HG03354 (cell line): ENCODE measurements around the gene ARHGAP26.
A peak's percentile ranks its signal among the peaks of the same experiment; 100 is the strongest.
"Not testable (repeated sequence)": the region's sequence is repeated elsewhere in the genome, so short reads cannot be mapped to it uniquely, and the experiment has no call there.

Experiments used
- ATAC-seq: cut with Tn5 transposase; IDR thresholded peaks from one replicate; pipeline ENCODE4 v1.9.1; 2021; ENCODE audit warnings: mild to moderate bottlenecking; ENCODE audit not compliant: unreplicated experiment, poor library complexity, severe bottlenecking

The ARHGAP26 gene

DNA sequence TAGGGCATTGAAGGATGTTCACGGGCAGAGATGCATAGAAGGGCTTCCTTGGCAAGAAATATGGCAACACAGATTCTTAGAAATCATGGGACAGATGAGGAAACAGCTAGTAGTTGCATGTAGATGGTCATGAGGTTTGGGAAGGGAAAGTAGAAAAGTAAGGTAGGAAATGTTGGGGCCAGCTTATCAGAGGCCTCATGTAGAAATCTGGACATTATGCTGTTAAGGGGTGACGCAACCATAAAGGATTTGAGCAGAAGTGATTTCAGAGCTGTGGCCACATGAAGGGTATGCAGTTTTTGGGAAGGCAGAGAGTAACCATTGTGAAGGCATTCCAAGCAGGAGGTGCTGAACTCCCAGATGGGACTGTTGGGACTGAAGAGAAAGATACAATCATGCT is 224.0 kb downstream of the ARHGAP26 start:
- ATAC-seq, result no peak

DNA sequence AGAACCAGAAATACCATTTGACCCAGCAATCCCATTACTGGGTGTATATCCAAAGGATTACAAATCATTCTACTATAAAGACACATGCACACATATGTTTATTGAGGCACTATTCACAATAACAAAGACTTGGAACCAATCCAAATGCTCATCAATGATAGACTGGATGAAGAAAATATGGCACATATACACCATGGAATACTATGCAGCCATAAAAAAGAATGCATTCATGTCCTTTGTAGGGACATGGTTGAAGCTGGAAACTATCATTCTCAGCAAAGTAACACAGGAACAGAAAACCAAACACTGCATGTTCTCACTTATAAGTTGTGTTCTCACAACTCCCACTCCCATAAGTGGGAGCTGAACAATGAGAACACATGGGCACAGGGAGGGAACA is 225.4 kb downstream of the ARHGAP26 start:
- not testable (repeated sequence) for ATAC-seq

DNA sequence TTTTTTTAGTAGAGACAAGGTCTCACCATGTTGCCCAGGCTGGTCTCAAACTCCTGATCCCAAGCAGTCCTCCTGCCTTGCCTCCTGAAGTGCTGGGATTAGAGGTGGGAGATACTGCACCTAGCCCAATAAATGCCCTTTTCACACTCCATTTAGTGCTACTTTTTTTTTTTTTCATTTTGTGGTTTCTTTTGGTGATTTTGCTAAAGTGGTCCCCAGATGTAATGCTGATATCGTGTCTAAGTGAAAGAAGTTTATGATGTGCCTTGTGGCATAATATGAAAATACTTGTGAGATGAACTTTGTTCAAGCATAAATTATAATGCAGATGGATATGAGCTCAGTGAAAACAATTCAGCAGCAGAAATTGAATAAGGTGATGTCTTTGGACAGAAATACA is 227.4 kb downstream of the ARHGAP26 start:
- ATAC-seq, result no peak

DNA sequence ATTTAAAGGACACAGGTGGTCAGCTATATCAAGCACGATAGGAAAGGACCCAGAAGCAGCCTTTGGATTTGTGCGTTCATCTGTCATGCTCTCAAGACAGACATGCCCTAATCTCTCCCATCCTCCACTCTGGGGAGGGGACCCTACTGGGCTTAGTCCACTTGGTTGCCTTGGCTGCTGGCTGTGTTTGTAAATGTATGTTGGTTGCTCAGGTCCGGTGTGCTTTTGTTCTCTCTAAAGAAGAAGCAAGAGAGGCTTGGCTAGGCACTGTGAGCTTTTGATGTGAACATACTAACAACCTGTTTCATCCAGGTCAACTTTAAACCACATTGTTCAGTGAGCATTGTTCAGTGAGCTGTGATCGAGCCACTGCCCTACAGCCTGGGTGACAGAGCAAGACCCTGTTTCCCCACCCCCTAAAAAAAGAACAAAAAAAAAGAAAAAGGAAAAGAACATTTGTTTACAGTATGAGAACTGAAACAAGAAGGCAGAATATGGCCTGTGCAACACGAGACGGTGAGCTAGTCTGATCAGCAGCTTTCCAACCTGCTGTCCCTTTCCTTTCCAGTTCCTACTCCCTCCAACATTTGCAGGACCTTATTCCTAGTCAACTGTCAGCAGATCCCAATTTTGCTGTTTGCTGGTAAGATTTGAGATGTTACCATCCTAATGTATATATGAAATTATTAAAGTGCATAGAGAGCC is 228.3 kb downstream of the ARHGAP26 start:
- peak; percentile 52 for ATAC-seq

- ATAC-seq, result not testable (repeated sequence)
These were observed 230.4 kb downstream of the ARHGAP26 start for GRCh38 chr5:143000551-143000950.

- no peak for ATAC-seq
These were observed 231.7 kb downstream of the ARHGAP26 start for GRCh38 chr5:143001764-143002351.

- ATAC-seq, result peak; percentile 78
These were observed 232.5 kb downstream of the ARHGAP26 start for GRCh38 chr5:143002459-143003327.

DNA sequence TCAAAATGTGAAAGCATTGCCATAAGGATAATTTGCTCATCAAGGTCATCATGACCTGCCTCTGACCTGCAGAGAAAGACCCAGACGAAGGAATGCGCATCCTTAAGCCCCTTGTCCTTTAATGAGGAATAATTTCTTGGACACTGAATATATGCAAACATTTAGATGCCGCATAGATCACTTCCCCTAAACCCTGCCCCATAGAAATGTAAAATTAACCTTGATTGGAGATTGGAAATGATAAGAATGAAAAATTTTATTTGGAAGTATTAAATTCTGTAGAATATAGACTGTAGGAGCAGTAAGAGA is 233.1 kb downstream of the ARHGAP26 start:
- ATAC-seq, result no peak

DNA sequence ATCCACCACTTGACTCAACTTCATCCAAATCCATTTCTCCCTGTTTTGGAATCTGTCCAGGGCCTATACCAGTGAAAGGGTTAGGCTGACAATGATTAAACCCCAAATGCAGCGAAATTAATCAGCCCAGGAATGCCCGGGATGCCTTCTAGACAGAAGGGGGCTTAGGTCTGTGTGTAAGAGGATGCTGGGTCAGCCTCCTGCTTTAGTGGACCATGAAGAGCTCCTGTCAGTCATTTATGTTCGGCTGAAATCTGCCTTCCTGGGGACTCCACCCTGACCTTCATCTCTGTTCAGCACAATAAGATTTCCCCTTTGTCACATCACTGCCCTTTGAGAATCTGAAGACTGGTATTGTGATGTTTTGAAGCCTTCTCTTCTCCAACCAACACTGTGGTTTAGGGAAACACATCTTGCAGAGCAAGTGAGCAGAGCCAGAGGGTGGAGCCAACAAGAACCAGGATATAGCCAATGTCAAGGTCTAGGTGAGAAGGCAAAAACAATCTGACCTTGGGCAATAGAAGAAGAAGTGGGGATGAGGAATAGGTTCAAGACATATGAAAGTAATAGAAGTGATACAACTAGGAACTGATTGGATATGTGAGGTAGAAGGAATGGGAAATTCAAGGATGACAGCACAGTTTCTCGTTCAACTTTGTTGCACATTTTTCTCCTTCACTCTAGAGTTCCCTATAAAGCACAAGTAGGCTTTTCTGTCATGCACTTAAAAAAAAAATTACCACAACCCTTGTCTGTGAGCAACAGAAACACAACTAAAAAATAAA is 234.4 kb downstream of the ARHGAP26 start:
- ATAC-seq, result peak; percentile 37

DNA sequence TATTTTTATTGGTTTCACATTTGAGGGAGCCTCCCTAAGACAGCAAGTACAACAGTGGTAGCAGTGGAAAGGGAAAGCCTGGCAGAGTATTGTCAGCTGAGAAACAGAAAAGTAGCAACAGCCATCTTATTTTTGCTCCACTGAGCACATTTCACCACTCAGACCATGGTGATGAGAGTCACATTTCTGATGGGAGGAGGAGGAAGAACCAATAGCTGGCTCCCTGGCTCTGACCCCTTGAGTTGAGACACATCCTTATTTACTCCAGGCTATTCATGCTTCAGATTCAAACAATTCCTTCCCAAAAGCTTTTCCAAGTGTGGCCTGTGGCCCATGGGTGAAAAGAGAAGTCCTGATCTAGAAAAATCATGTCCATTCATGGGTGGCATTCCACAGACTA is 236.3 kb downstream of the ARHGAP26 start:
- ATAC-seq, result no peak

- no peak for ATAC-seq
These were observed 237.9 kb downstream of the ARHGAP26 start for GRCh38 chr5:143008032-143008431.

GRCh38 chr5:143008809-143009521 is 238.8 kb downstream of the ARHGAP26 start:
- peak; percentile 89 for ATAC-seq

DNA sequence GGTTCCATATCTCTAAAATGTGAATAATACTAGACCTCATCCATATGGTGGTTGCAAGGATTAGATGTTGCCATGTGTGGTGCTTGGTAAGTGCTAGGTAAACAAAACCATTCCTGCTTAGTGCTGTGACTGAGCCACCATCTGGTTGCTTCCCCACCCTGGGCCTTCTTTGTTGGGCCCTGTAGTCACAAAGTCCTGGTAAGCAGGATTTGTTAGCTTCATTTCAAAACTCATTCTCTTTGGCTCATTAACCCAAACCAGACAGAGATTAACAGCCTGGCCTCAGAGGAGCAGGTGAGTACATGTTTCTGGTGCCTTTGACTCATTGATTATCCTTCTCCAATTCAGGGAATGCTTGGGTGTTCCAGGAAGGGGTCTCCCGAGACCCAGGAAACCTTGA is 240.2 kb downstream of the ARHGAP26 start:
- no peak for ATAC-seq

GRCh38 chr5:143011585-143011984 is 241.4 kb downstream of the ARHGAP26 start:
- no peak for ATAC-seq

DNA sequence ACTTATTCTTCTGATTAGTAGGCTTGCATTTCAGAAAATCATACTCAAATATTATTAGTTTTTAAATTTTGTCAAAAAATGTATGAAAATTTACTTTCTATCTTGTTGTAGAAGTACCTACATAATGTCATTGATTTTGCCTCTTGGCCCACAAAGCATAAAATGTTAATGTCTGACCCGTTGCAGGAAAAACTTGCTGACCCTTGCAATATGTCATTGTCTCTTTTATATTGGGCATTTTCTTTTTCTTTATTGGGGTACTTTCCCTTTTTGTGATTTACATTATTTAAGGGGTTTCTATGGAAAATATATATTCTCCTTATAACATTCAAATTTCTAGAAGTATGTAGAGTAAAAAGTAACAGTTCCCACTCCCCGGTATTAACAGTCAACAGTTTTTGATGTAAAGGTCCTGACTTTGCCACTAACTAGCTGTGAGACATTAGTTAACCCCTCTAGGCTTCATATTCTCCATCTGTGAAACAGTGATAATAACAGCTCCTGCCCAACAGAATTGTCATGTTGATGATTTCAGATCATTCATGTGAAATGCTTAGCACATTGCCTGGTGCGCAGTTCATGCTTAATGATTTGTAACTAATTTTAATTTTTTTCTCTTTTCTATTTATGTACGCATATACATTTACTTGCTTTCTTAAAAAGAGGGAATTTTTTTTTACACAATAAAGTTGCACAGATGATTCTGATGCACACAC is 243.2 kb downstream of the ARHGAP26 start:
- ATAC-seq, result no peak

- no peak for ATAC-seq
These were observed 244.0 kb downstream of the ARHGAP26 start for GRCh38 chr5:143014017-143014651.

DNA sequence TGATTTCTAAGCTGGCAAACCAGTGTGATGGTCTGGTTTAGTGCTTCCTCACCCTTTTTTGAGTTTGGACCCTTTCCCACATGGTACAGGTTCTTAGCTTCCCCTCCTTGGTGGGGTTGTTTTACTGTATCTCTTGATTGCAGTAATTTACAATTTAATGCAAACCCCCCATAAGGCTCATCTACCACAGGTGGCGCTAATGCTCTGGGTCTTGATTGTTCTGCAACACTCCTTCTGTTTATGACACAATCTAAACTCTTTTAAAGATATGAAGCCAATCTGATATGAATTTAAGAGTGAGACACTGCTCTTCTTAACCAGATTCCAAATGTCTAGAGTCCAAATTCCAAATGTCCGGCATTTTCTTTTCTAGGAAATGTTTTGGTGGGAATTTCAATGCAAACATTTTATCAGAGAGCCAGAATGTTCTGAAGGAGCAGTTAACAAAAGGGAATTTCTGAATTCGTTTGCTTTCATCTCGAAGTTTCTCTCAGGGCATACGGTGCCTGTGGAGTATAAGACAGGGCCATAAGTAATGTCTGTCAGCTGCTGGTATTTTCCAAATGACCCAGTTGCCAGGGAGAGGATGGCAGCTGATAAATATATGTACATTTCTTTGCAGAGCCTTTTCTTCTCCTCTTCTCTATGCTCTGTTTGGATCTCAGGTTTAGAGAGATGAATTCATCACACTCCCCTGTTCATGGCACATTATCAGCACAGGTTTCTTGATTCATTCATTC is 246.8 kb downstream of the ARHGAP26 start:
- no peak for ATAC-seq

DNA sequence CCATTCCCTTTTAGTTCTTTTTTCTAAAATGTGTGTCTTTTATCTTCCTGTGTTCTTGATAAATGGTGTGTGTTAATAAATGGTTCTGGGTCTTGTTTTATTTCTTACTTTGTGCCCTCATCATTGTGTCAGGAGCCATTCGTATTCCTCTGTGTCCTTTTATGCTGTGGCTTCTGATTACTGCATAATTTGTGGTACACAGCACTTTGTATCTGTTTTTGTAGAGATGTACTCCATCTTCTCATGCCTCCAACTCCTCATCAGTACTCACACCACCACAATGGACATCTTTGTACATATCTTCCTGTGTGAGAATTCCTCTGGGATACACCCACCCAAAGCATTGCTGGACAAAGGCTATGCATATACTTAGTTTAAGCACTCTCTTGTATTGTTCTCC is 247.4 kb downstream of the ARHGAP26 start:
- no peak for ATAC-seq
